H9 (cell line): Measurements from ENCODE around the gene NTF3. TPM values are rescaled to one million over a fixed set of nuclear protein-coding genes. Genes with fewer than 3 reads are reported as not detected.

Experiments
- DNase-seq: peaks from one replicate; pipeline ENCODE4 v3.0.0-alpha.2; 2017
- H2AFZ ChIP-seq: one replicate; pipeline ENCODE4 v1.6.1; 2013; ENCODE audit warnings: mild to moderate bottlenecking, low read length, control low read depth, moderate library complexity
- H2AK5ac ChIP-seq: 2 replicates; pipeline ENCODE4 v1.6.1; 2013; ENCODE audit warnings: low read length, control low read depth, mixed read lengths; ENCODE audit not compliant: insufficient read length
- H2BK120ac ChIP-seq: one replicate; pipeline ENCODE4 v1.6.1; 2013; ENCODE audit warnings: low read depth, mild to moderate bottlenecking, low read length, control low read depth, inconsistent platforms; ENCODE audit not compliant: poor library complexity, severe bottlenecking
- H2BK12ac ChIP-seq: 2 replicates; pipeline ENCODE4 v1.6.1; 2013; ENCODE audit warnings: low read length, control low read depth, mixed read lengths, low read depth; ENCODE audit not compliant: insufficient read length
- H2BK15ac ChIP-seq: 2 replicates; pipeline ENCODE4 v1.6.1; 2013; ENCODE audit warnings: low read depth, low read length, control low read depth
- H2BK20ac ChIP-seq: one replicate; pipeline ENCODE4 v1.6.1; 2013; ENCODE audit warnings: low read depth, mild to moderate bottlenecking, low read length, control low read depth, inconsistent platforms; ENCODE audit not compliant: poor library complexity, severe bottlenecking
- H2BK5ac ChIP-seq: 2 replicates; pipeline ENCODE4 v1.6.1; 2013; ENCODE audit warnings: low read length, control low read depth, mixed read lengths; ENCODE audit not compliant: insufficient read length
- H3K14ac ChIP-seq: 2 replicates; pipeline ENCODE4 v1.6.1; 2013; ENCODE audit warnings: low read length, control low read depth; ENCODE audit not compliant: insufficient read depth
- H3K18ac ChIP-seq: 2 replicates; pipeline ENCODE4 v1.6.1; 2013; ENCODE audit warnings: low read depth, mild to moderate bottlenecking, mixed read lengths, low read length, control low read depth; ENCODE audit not compliant: insufficient read length
- H3K23ac ChIP-seq: 2 replicates; pipeline ENCODE4 v1.6.1; 2013; ENCODE audit warnings: low read length, control low read depth, mixed read lengths, low read depth; ENCODE audit not compliant: insufficient read length
- H3K23me2 ChIP-seq: 2 replicates; pipeline ENCODE4 v1.6.1; 2013; ENCODE audit warnings: low read depth, mild to moderate bottlenecking, mixed read lengths, low read length, control low read depth; ENCODE audit not compliant: insufficient read length, poor library complexity, severe bottlenecking
- H3K27ac ChIP-seq: 2 replicates; pipeline ENCODE4 v1.5.1; 2013; ENCODE audit warnings: low read length, control low read depth, mixed read lengths, low read depth; ENCODE audit not compliant: insufficient read length
- H3K27me3 ChIP-seq: 2 replicates; pipeline ENCODE4 v1.6.1; 2013; ENCODE audit warnings: low read length, control low read depth, inconsistent platforms; ENCODE audit not compliant: insufficient read depth
- H3K4ac ChIP-seq: 2 replicates; pipeline ENCODE4 v1.6.1; 2013; ENCODE audit warnings: low read depth, mild to moderate bottlenecking, control low read depth, inconsistent platforms, low read length, moderate library complexity
- H3K4me1 ChIP-seq: 2 replicates; pipeline ENCODE4 v1.6.1; 2013; ENCODE audit warnings: low read length, control low read depth, inconsistent platforms; ENCODE audit not compliant: insufficient read depth
- H3K4me2 ChIP-seq: 2 replicates; pipeline ENCODE4 v1.6.1; 2013; ENCODE audit warnings: low read length, control low read depth, mixed read lengths; ENCODE audit not compliant: insufficient read length, insufficient read depth
- H3K56ac ChIP-seq: 2 replicates; pipeline ENCODE4 v1.6.1; 2013; ENCODE audit warnings: low read depth, mild to moderate bottlenecking, mixed read lengths, low read length, control low read depth; ENCODE audit not compliant: insufficient read length
- H3K79me1 ChIP-seq: 2 replicates; pipeline ENCODE4 v1.6.1; 2013; ENCODE audit warnings: low read depth, mild to moderate bottlenecking, moderate library complexity, low read length, control low read depth, inconsistent platforms; ENCODE audit not compliant: insufficient read depth, poor library complexity, severe bottlenecking
- H3K79me2 ChIP-seq: 2 replicates; pipeline ENCODE4 v1.6.1; 2013; ENCODE audit warnings: low read length, control low read depth, inconsistent platforms; ENCODE audit not compliant: insufficient read depth
- H3K9ac ChIP-seq: 2 replicates; pipeline ENCODE4 v1.6.1; 2013; ENCODE audit warnings: low read length, control low read depth, mixed read lengths; ENCODE audit not compliant: insufficient read length; ENCODE audit errors: extremely low read depth
- H3K9me3 ChIP-seq: one replicate; pipeline ENCODE4 v1.6.1; 2013; ENCODE audit warnings: low read depth, low read length, inconsistent platforms; ENCODE audit not compliant: control insufficient read depth
- H3T11ph ChIP-seq: one replicate; pipeline ENCODE4 v1.6.1; 2013; ENCODE audit warnings: mild to moderate bottlenecking, low read length, control low read depth, inconsistent platforms
- H4K20me1 ChIP-seq: one replicate; pipeline ENCODE4 v1.6.1; 2013; ENCODE audit not compliant: control insufficient read depth, insufficient read length, insufficient read depth
- H4K5ac ChIP-seq: 2 replicates; pipeline ENCODE4 v1.6.1; 2013; ENCODE audit warnings: low read depth, mild to moderate bottlenecking, mixed read lengths, low read length, control low read depth; ENCODE audit not compliant: insufficient read length
- H4K8ac ChIP-seq: replicated peaks from 2 replicates; pipeline ENCODE4 v1.6.1; 2013; ENCODE audit warnings: low read length, control low read depth, mixed read lengths, low read depth; ENCODE audit not compliant: insufficient read length
- H4K91ac ChIP-seq: 2 replicates; pipeline ENCODE4 v1.6.1; 2013; ENCODE audit warnings: low read depth, mild to moderate bottlenecking, moderate library complexity, mixed read lengths, low read length, control low read depth; ENCODE audit not compliant: insufficient read length
- H3K27ac Mint-ChIP-seq, 3 experiments: 2 replicates in 2 of 3; 3 replicates in 1 of 3; pipeline ENCODE4 v1.8.0; 2020 to 2021; ENCODE audit warnings: mixed read lengths in 3 of 3, mild to moderate bottlenecking in 1 of 3, moderate library complexity in 1 of 3
- H3K27me3 Mint-ChIP-seq: 2 replicates; pipeline ENCODE4 v1.8.0; 2021; ENCODE audit warnings: low read depth, mild to moderate bottlenecking, moderate library complexity, mixed read lengths
- H3K36me3 Mint-ChIP-seq, 3 experiments: 2 replicates in 2 of 3; 3 replicates in 1 of 3; pipeline ENCODE4 v1.8.0; 2020 to 2021; ENCODE audit warnings: low read depth in 3 of 3, mixed read lengths in 3 of 3; ENCODE audit not compliant: insufficient read depth in 1 of 3
- H3K4me1 Mint-ChIP-seq, 2 experiments: 2 replicates each; pipeline ENCODE4 v1.8.0; 2020; ENCODE audit warnings: mixed read lengths in 2 of 2
- H3K4me3 Mint-ChIP-seq, 2 experiments: 2 replicates in 1 of 2; 3 replicates in 1 of 2; pipeline ENCODE4 v1.8.0; 2020 to 2021; ENCODE audit warnings: mild to moderate bottlenecking in 2 of 2, mixed read lengths in 2 of 2, moderate library complexity in 1 of 2
- H3K9me3 Mint-ChIP-seq, 2 experiments: 2 replicates in 1 of 2; 3 replicates in 1 of 2; pipeline ENCODE4 v1.8.0; 2020; ENCODE audit warnings: mild to moderate bottlenecking in 2 of 2, mixed read lengths in 2 of 2, moderate library complexity in 1 of 2
- CTCF ChIP-seq: fragments of 200-600 bp; sonication (generic); conservative IDR thresholded peaks from 3 replicates; pipeline ENCODE4 v1.8.0; 2021; ENCODE audit warnings: antibody characterized with exemption, mild to moderate bottlenecking
- WGBS: extraction: QIAGEN DNeasy Blood & Tissue Kit; methylation state at CpG from one replicate; pipeline ENCODE4 v1.1.7; 2013; ENCODE audit warnings: missing lambda C conversion rate, low lambda C conversion rate, mixed read lengths; ENCODE audit not compliant: insufficient read length; ENCODE audit errors: extremely low coverage; 5-methylcytosine and 5-hydroxymethylcytosine counted together
- total RNA-seq: library from RNA; stranded (reverse); gene quantifications from 2 replicates; pipeline ENCODE4 v1.2.1, GENCODE V29; 2021

Gene NTF3
- total RNA-seq, 1 experiment from 2014 or later, result 0.48 TPM

DNA sequence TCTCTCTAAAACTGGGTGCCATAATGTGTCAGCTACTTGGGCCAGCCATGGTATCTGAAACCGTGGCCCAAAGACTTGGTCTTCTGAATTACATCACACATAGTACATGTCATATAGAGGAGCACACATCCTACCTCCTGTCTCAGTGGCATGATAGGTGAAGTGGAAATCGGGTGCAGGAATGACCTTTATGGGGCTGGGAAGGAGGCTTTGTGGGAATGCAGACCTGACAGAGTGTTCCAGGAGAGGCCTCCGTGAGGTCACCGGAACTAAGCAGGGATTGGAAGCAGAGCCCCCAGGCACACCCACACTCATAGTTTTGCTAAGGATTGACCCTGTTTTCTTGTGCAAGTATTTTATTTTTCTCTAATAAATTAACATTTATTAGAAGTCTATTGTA is 82.6 kb downstream of the NTF3 start:
- no CpG with 5 or more reads among the region's 4 CpGs for WGBS
- Mint-ChIP-seq H3K27ac (no peak overlapping the region; a peak in 1 of 7 replicates), H3K4me3 (no peak overlapping the region), H3K27me3 (peaks cover 10% of the 10 kb centered on the region), H3K4me1 (peaks cover 23 to 33% of the 10 kb centered on the region in 2 experiments), H3K36me3 (no peaks in the 10 kb centered on the region), H3K9me3 (no peaks in the 10 kb centered on the region; a peak in 1 of 5 replicates)
- Histone ChIP-seq H3K9me3 (no peaks in the 10 kb centered on the region), H2BK12ac (no peak overlapping the region), H3K27ac (no peak overlapping the region), H4K20me1 (no peaks in the 10 kb centered on the region), H3K56ac (no peak overlapping the region), H3K23me2 (no peaks in the 10 kb centered on the region), H3K4me2 (no peak overlapping the region), H2BK120ac (no peak overlapping the region), H3K4ac (no peak overlapping the region), H4K8ac (no peak overlapping the region), H2BK20ac (no peak overlapping the region), H3K14ac (no peak overlapping the region), H3K79me1 (no peaks in the 10 kb centered on the region), H3K27me3 (no peaks in the 10 kb centered on the region), H2AK5ac (no peak overlapping the region), H3K4me1 (no peaks in the 10 kb centered on the region), H2BK15ac (no peak overlapping the region), H3K9ac (no peak overlapping the region), H3K23ac (no peak overlapping the region), H3K79me2 (no peaks in the 10 kb centered on the region), H2AFZ (no peak overlapping the region), H3T11ph (no peak overlapping the region), H3K18ac (no peak overlapping the region), H2BK5ac (no peak overlapping the region), H4K5ac (no peak overlapping the region), H4K91ac (no peak overlapping the region)
- no peak for TF ChIP-seq CTCF
- peak; percentile 15 for DNase-seq
